GM08714 (cell line): ENCODE measurements around the gene DKK3.

Experiments used
- H3K4me3 ChIP-seq: fragments of 200-500 bp; sonication (Bioruptor generic); 2 replicates; pipeline ENCODE4 v1.5.1; 2014; ENCODE audit warnings: mild to moderate bottlenecking, low read length, inconsistent platforms
- ZNF274 ChIP-seq: IDR thresholded peaks from 2 replicates; pipeline ENCODE4 v1.6.1; 2012; ENCODE audit warnings: mild to moderate bottlenecking, low read depth, low read length

DKK3 gene

GRCh38 chr11:12001186-12001585 lies 7.2 kb downstream of the DKK3 start:
- TF ChIP-seq ZNF274, result no peak
- H3K4me3 ChIP-seq, result no peak overlapping the region

- no peak overlapping the region for H3K4me3 ChIP-seq
- TF ChIP-seq ZNF274, result no peak
These were observed 10.2 kb downstream of the DKK3 start for GRCh38 chr11:11998091-11998781.

GRCh38 chr11:11997049-11997322 lies 11.4 kb downstream of the DKK3 start:
- no peak overlapping the region for H3K4me3 ChIP-seq
- no peak for TF ChIP-seq ZNF274

- no peak overlapping the region for H3K4me3 ChIP-seq
- TF ChIP-seq ZNF274, result no peak
These were observed 11.9 kb downstream of the DKK3 start for GRCh38 chr11:11996321-11997048.

GRCh38 chr11:11995601-11996000 lies 12.8 kb downstream of the DKK3 start:
- TF ChIP-seq ZNF274, result no peak
- no peak overlapping the region for H3K4me3 ChIP-seq

GRCh38 chr11:11993839-11994238 lies 14.6 kb downstream of the DKK3 start:
- no peak for TF ChIP-seq ZNF274
- no peak overlapping the region for H3K4me3 ChIP-seq

GRCh38 chr11:11992257-11993212 lies 15.9 kb downstream of the DKK3 start:
- H3K4me3 ChIP-seq, result no peak overlapping the region
- TF ChIP-seq ZNF274, result no peak

GRCh38 chr11:11989774-11990744 lies 18.4 kb downstream of the DKK3 start:
- no peak overlapping the region for H3K4me3 ChIP-seq
- no peak for TF ChIP-seq ZNF274

- H3K4me3 ChIP-seq, result no peak overlapping the region
- no peak for TF ChIP-seq ZNF274
These were observed 19.7 kb downstream of the DKK3 start for GRCh38 chr11:11988681-11989261.

GRCh38 chr11:11988099-11988651 lies 20.3 kb downstream of the DKK3 start:
- no peak overlapping the region for H3K4me3 ChIP-seq
- TF ChIP-seq ZNF274, result no peak

- no peak for TF ChIP-seq ZNF274
- no peak overlapping the region for H3K4me3 ChIP-seq
These were observed 20.9 kb downstream of the DKK3 start for GRCh38 chr11:11987503-11988022.

GRCh38 chr11:11985954-11986949 lies 22.2 kb downstream of the DKK3 start:
- H3K4me3 ChIP-seq, result no peak overlapping the region
- TF ChIP-seq ZNF274, result no peak
